Heart right ventricle (tissue), 16 donors: ENCODE results near the gene FIP1L1. TPM values are rescaled to one million over a fixed set of nuclear protein-coding genes. Genes with fewer than 3 reads are reported as not detected.
A peak's percentile ranks its signal among the peaks of the same experiment; 100 is the strongest.

ENCODE experiments used
- ATAC-seq, 8 donors: fragments of 200-7000 bp; cut with Tn5 transposase; one replicate each; pipeline ENCODE4 v1.9.1; 2020; ENCODE audit warnings: mild to moderate bottlenecking in 8 of 8, moderate library complexity in 8 of 8, moderate number of reproducible peaks in 1 of 8
- DNase-seq, 2 donors: peaks; one replicate each; pipeline ENCODE4 v3.0.0-alpha.2; 2020
- H3K27ac ChIP-seq, 10 donors: fragments of 200-600 bp; sonication (generic) in 2 of 10; one replicate each; pipeline versions ENCODE4 v1.5.0 to v1.8.0; 2020 to 2022; ENCODE audit warnings: mild to moderate bottlenecking in 3 of 10
- H3K27me3 ChIP-seq, 7 donors: fragments of 200-600 bp; one replicate each; pipeline ENCODE4 v1.8.0; 2021 to 2022; ENCODE audit warnings: mild to moderate bottlenecking in 2 of 7
- H3K36me3 ChIP-seq, 9 donors: fragments of 200-600 bp; sonication (generic) in 1 of 9; one replicate each; pipeline versions ENCODE4 v1.5.0 to v1.8.0; 2020 to 2022; ENCODE audit warnings: mild to moderate bottlenecking in 2 of 9
- H3K4me1 ChIP-seq, 9 donors: fragments of 200-600 bp; sonication (generic) in 1 of 9; one replicate each; pipeline versions ENCODE4 v1.5.0 to v1.8.0; 2020 to 2022; ENCODE audit warnings: mild to moderate bottlenecking in 4 of 9
- H3K4me3 ChIP-seq, 10 donors: fragments of 200-600 bp; sonication (generic) in 2 of 10; one replicate each; pipeline versions ENCODE4 v1.5.0 to v1.8.0; 2020 to 2022; ENCODE audit warnings: mild to moderate bottlenecking in 7 of 10, moderate library complexity in 2 of 10
- H3K9me3 ChIP-seq, 11 donors: fragments of 200-600 bp in 10 of 11; sonication (generic) in 2 of 11; one replicate each; pipeline versions ENCODE4 v1.5.0 to v1.8.0; 2013 to 2022; ENCODE audit warnings: mild to moderate bottlenecking in 2 of 11, control low read depth in 1 of 11, moderate library complexity in 1 of 11
- CTCF ChIP-seq, 9 donors: fragments of 200-600 bp; sonication (generic) in 2 of 9; IDR thresholded peaks; one replicate each; pipeline versions ENCODE4 v1.5.0 to v1.8.0; 2021 to 2022; ENCODE audit warnings: antibody characterized with exemption in 9 of 9, mild to moderate bottlenecking in 5 of 9, moderate library complexity in 1 of 9
- WGBS, 2 donors: extraction: QIAGEN DNeasy Blood & Tissue Kit; methylation state at CpG; one replicate each; pipeline ENCODE4 v1.1.7; 2013; ENCODE audit warnings: inconsistent platforms in 1 of 2; 5-methylcytosine and 5-hydroxymethylcytosine counted together
- intact Hi-C, 10 donors: fragments of 100-400 bp; cut with DNase I; formaldehyde crosslinking; loops; one replicate each; pipeline versions ENCODE4 v1.11.1 to v1.14.2; 2022
- polyA plus RNA-seq, 2 donors: library from polyadenylated mRNA; stranded (reverse); fragments of 200-250 nt; gene quantifications; one replicate each; pipeline ENCODE4 v1.2.3, GENCODE V29; 2013
- total RNA-seq, 10 donors: library from RNA; stranded (reverse); fragmentation: NEBNext Ultra II Directional in 3 of 10; extraction: Animal tissue kit (Norgen Biotek cat#: 25700) in 3 of 10; gene quantifications; one replicate each; pipeline versions ENCODE4 v1.2.1 to v1.2.4, GENCODE V29; 2021 to 2023
- donor health status: Arrhythmogenic right ventricular cardiomyopathy.
- donor health status: ischemic (EF 13 %, LVEDD 7.1; RV severe dilation, severe dysfunction).
- donor health status: healthy with polysubstance abuse.
- donor health status: DM: no; HTN: yes; CAD: no.
- donor health status: DM: no; HTN: no; CAD: no.
- donor health status: ischemic (EF 25% LVEDD 6.9; RV normal size, moderate dysfunction).
- donor health status: ischemic (EF 25% LVEDD 5.7; RV mildly dilated, moderate dysfunction).
- donor health status: healthy.
- donor health status: DM: yes; HTN: yes; CAD: no.
- donor health status: Ischemic cardiomyopathy.
- donor health status: ischemic (EF 35%, LVEDD 5.7; RV mildly dilated, moderate dysfunction).
- donor health status: nonischemic (EF 11% LVEDD 7.7; RV severe dilation, severe dysfunction).
- donor health status: DM: yes; HTN: yes; CAD: no.
- donor health status: PGD.
- donor health status: ischemic (EF 29% LVEDD 5.4; RV normal size, mild dysfunction).
- donor health status: nonischemic (EF 23%, LVEDD 6.1; RV moderate dilation, normal function).

FIP1L1 gene
- total and polyA plus RNA-seq, 12 donors: 26.9 to 47.0 (median 29.7) TPM

DNA sequence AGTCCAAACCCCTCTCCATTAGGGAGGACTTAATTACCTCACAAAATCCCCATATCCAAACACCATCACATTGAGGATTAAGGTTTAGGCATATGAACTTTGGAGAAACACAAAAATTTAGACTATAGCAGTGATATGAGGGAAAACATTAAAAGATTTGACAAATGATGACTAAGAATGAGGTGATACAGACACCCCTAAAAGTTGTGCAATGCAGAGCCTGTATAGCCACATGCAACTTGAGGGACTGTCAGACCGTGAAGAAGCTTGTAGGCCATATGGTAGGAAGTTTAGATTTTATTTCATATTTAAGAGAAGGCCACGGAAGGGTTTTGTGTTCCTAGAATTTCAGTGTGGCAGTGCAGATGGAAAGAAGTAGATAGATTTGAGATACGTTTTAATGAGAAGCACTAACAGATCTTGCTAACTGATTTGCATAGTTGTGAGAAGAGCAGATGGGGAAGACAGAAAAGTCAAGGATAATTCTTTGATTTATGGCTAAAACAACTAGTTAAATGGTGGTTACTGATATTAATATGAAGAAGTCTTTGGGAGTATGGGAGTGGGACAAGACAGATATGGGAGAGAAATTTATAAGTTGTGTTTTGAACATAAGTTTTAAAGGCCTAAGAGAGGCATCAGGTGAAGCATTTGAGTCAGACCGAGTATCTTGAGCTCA is 5.5 kb upstream of the FIP1L1 start:
- DNase-seq (no peak), ATAC-seq (no peak)
- Histone ChIP-seq H3K36me3 (no peaks in the 10 kb centered on the region), H3K9me3 (no peaks in the 10 kb centered on the region), H3K4me1 (peaks cover 0 to 3% (median 0%) of the 10 kb centered on the region in 9 donors), H3K4me3 (no peak overlapping the region), H3K27me3 (peaks cover 0 to 33% (median 11%) of the 10 kb centered on the region in 7 donors), H3K27ac (no peak overlapping the region)
- intact Hi-C loops: loop anchor here in 3 of 10 donors (10.0 kb wide), 4 partner anchors 177 to 863 kb away; partner anchors contain the start of gene PDGFRA (in 1 of the 3)
- WGBS, 2 donors: 75 to 82% methylated on average over 4 of the region's 4 CpGs
- TF ChIP-seq CTCF (IDR thresholded peaks at IDR 0.05): no peak

DNA sequence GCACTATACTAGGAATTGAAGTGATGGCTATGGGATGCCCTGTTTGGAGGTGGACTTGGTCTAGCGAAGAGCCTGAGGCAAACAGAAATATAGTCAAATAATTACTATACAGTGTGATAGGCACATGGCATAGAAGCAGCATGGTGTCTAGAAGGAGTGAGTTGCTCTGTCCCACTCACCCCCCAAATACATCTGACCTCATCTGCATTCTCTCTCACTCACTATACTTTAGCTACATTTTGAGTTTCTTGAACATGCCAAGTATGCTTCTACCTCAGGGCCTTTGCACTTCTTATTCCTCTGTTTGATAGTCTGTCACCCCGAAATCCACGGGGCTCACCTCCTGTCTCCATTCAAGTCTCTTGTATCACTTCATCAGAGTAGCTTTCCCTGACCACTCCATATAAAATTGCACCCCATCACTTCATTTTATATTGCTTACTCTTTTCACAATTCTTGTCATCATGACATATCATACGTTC is 2.6 kb upstream of the FIP1L1 start:
- Histone ChIP-seq H3K27me3 (peaks cover 0 to 24% (median 10%) of the 10 kb centered on the region in 7 donors), H3K36me3 (peaks cover 0 to 2% (median 0%) of the 10 kb centered on the region in 9 donors), H3K4me3 (no peak overlapping the region), H3K27ac (no peak overlapping the region), H3K4me1 (peaks cover 0 to 24% (median 16%) of the 10 kb centered on the region in 9 donors), H3K9me3 (no peaks in the 10 kb centered on the region)
- WGBS, 2 donors: 72 to 75% methylated on average over 4 of the region's 4 CpGs
- intact Hi-C loops: loop anchor here in 3 of 10 donors (5.0 to 10.0 kb wide), 5 partner anchors 180 to 860 kb away; partner anchors contain the start of gene PDGFRA (in 1 of the 3)
- TF ChIP-seq CTCF (IDR thresholded peaks at IDR 0.05): no peak
- no peak for DNase-seq
- ATAC-seq: no peak

DNA sequence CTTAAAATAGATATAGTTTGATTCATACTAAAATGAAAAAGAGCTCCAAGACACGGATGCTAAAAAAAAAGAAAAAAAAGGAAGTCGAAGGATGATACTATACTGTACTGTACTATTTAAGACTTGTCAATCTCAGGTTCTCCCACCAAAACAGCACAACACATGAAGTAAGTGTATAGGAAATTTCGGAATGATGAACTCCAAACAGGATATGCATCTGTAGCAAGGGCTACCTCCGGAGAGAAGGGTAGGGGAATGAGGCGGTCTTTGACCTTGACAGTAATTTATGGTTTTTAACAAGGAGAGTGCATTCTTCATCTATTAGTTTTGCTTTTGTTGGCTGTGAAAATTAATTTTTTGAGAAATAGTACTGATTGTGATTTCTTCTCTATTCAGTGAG is 541 bp upstream of the FIP1L1 start:
- 58 to 68% methylated on average over 5 of the region's 5 CpGs for WGBS, 2 donors
- peak overlapping the region in 9 of 10 donors; percentile 72 to 93 (median 86) for H3K4me3 ChIP-seq
- H3K9me3 ChIP-seq: no peaks in the 10 kb centered on the region
- peaks cover 0 to 11% (median 0%) of the 10 kb centered on the region in 9 donors for H3K36me3 ChIP-seq
- ATAC-seq (no peak), DNase-seq (no peak)
- H3K27me3 ChIP-seq: peaks cover 0 to 9% (median 0%) of the 10 kb centered on the region in 7 donors
- H3K4me1 ChIP-seq: peaks cover 0 to 33% (median 18%) of the 10 kb centered on the region in 9 donors
- TF ChIP-seq CTCF (IDR thresholded peaks at IDR 0.05): no peak
- intact Hi-C loops: loop anchor here in 4 of 10 donors (1.0 to 10.0 kb wide), 6 partner anchors 11 to 858 kb away; partner anchors contain the start of genes SCFD2 (in 2 of the 4) and PDGFRA (in 1 of the 4)
- peak overlapping the region in 9 of 10 donors; percentile 77 to 94 (median 92) for H3K27ac ChIP-seq

DNA sequence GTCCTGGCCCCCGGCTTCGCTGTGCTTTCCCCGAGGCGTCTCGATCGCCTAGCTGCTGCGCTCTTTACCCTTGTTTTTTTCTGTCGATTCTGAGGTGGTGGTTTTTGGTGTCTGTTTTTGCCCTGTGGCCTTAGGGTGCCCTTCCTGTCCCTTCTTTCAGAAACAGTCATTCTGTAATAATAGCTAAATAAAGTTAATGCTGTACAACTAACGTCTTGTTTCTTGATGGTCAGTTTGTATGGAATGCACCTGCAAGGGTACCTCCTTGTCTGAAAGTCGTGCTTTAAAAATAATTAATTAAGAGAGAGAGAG is 686 bp downstream of the FIP1L1 start:
- intact Hi-C loops: loop anchor here in 4 of 10 donors (2.0 to 10.0 kb wide), 6 partner anchors 183 to 857 kb away; partner anchors contain the start of gene PDGFRA (in 1 of the 4)
- TF ChIP-seq CTCF (IDR thresholded peaks at IDR 0.05): no peak

More for the DNA sequence above, 686 bp downstream of the FIP1L1 start:
- no peak for ATAC-seq
- Histone ChIP-seq H3K27me3 (no peaks in the 10 kb centered on the region), H3K36me3 (peaks cover 0 to 24% (median 0%) of the 10 kb centered on the region in 9 donors), H3K4me1 (peaks cover 0 to 33% (median 18%) of the 10 kb centered on the region in 9 donors), H3K4me3 (peak overlapping the region; percentile 72 to 93 (median 86)), H3K27ac (peak overlapping the region in 9 of 10 donors; percentile 77 to 94 (median 92)), H3K9me3 (no peaks in the 10 kb centered on the region)
- no peak for DNase-seq
- WGBS, 2 donors: 0 to 1% methylated on average over 10 of the region's 10 CpGs
